ENCODE measurements around the gene TMEM132D. TPM values are rescaled to one million over a fixed set of nuclear protein-coding genes. Genes with fewer than 3 reads are reported as not detected.

TMEM132D gene
- total and polyA plus RNA-seq, 2 of the 8 experiments (the other 6 are each of a cell fraction or from before 2014, with no cell fraction given): 3.5 to 10.1 TPM

GRCh38 chr12:129615001-129615400 lies 288.8 kb downstream of the TMEM132D start:
- Histone ChIP-seq H2AFZ (ENCODE audit: low read length) (no peak overlapping the region), H2BK12ac (ENCODE audit: low read depth, low read length) (no peak overlapping the region), H3K4ac (replicated peaks; ENCODE audit: insufficient read length, low read depth, low read length) (no peak overlapping the region), H3K4me3 (ENCODE audit: extremely low read depth in 1 of 4, insufficient read depth in 2 of 4, low read depth in 3 of 4, low read length in 4 of 4) (no peak overlapping the region), H3K79me2 (ENCODE audit: control insufficient read depth in 1 of 2, insufficient read depth in 2 of 2, low read length in 2 of 2) (no peaks in the 10 kb centered on the region; a peak in 1 of 4 replicates), H4K8ac (ENCODE audit: extremely low read depth, insufficient read depth, low read length) (no peak overlapping the region), H4K20me1 (replicated peaks in 1 of 2; ENCODE audit: control insufficient read depth in 1 of 2, insufficient read depth in 2 of 2, low read length in 2 of 2) (no peaks in the 10 kb centered on the region), H2AK5ac (ENCODE audit: low read depth, low read length) (no peak overlapping the region), H3K4me2 (ENCODE audit: insufficient read depth in 1 of 2, low read depth in 2 of 2, low read length in 2 of 2) (no peak overlapping the region), H3K23ac (ENCODE audit: insufficient read length) (no peak overlapping the region), H3K27me3 (replicated peaks in 1 of 4; ENCODE audit: control insufficient read depth in 3 of 4, extremely low read depth in 1 of 4, insufficient read depth in 3 of 4, low read length in 3 of 4) (no peaks in the 10 kb centered on the region), H3K4me1 (replicated peaks in 1 of 4; ENCODE audit: control insufficient read depth in 3 of 4, insufficient read depth in 4 of 4, low read length in 3 of 4) (peaks cover 0 to 5% (median 0%) of the 10 kb centered on the region in 4 experiments; a peak in 1 of 7 replicates), H3K79me1 (ENCODE audit: low read depth, low read length) (no peaks in the 10 kb centered on the region), H2BK20ac (ENCODE audit: low read length) (no peak overlapping the region), H3K14ac (ENCODE audit: insufficient read length) (no peak overlapping the region), H2BK5ac (ENCODE audit: low read depth, low read length) (no peak overlapping the region), H4K91ac (replicated peaks; ENCODE audit: insufficient read length, low read length) (no peak overlapping the region), H3K56ac (replicated peaks; ENCODE audit: insufficient read length, low read depth, low read length) (no peak overlapping the region), H3K9ac (replicated peaks in 1 of 4; ENCODE audit: extremely low read depth in 1 of 4, low read depth in 3 of 4, low read length in 3 of 4) (no peak overlapping the region), H3K9me3 (ENCODE audit: insufficient read depth in 2 of 2, low read depth in 1 of 2, low read length in 1 of 2) (0 out of 4 replicates have a peak, but pooled peaks cover 0 to 3% of the 10 kb centered on the region in 2 experiments), H2BK15ac (ENCODE audit: low read length) (no peak overlapping the region), H3K27ac (ENCODE audit: low read depth, low read length) (no peak overlapping the region), H3K23me2 (ENCODE audit: low read depth, low read length) (no peaks in the 10 kb centered on the region), H2BK120ac (replicated peaks; ENCODE audit: low read depth, low read length) (no peak overlapping the region), H3K36me3 (ENCODE audit: control insufficient read depth in 2 of 4, insufficient read depth in 4 of 4, low read length in 3 of 4) (no peaks in the 10 kb centered on the region), H3K18ac (ENCODE audit: extremely low read depth, low read length) (no peak overlapping the region), H4K5ac (ENCODE audit: insufficient read length, low read depth, low read length) (no peak overlapping the region)
- FAIRE-seq (no peak), DNase-seq (ENCODE audit: low read depth in 1 of 2, low spot score in 2 of 2) (no peak)
- TF ChIP-seq CHD1 (IDR thresholded peaks at IDR 0.05; ENCODE audit: low read depth, low read length) (no peak), RAD21 (IDR thresholded peaks at IDR 0.05 in 1 of 2, conservative IDR thresholded peaks at IDR 0.05 in 1 of 2; ENCODE audit: low read depth in 2 of 2, low read length in 2 of 2) (no peak), KDM1A (IDR thresholded peaks at IDR 0.05; ENCODE audit: borderline replicate concordance, low read length) (no peak), CHD2 (IDR thresholded peaks at IDR 0.05; ENCODE audit: low read length) (no peak), NANOG (IDR thresholded peaks at IDR 0.05; ENCODE audit: insufficient read depth, low read depth, low read length, poor library complexity, severe bottlenecking) (no peak), CTBP2 (IDR thresholded peaks at IDR 0.05; ENCODE audit: borderline replicate concordance, insufficient read depth, insufficient read length, low read length) (no peak), SP4 (IDR thresholded peaks at IDR 0.05; ENCODE audit: low read length) (no peak), EP300 (IDR thresholded peaks at IDR 0.05; ENCODE audit: borderline replicate concordance in 1 of 2, low read depth in 2 of 2, low read length in 2 of 2) (no peak), HDAC6 (IDR thresholded peaks at IDR 0.05; ENCODE audit: low read depth, low read length) (no peak)
- ChIA-PET CTCF (ENCODE audit: partially characterized antibody) (interaction anchor here (0.6 to 1.1 kb wide), 4 partner anchors 9 to 607 kb away, joined by 3 to 5 read pairs (median 4); no protein-coding TSS in a partner anchor), POLR2A (ENCODE audit: partially characterized antibody) (interaction anchor here (0.7 kb wide), 1 partner anchor 31 kb away, joined by 3 read pairs; no protein-coding TSS in a partner anchor)
- WGBS, 2 experiments (ENCODE audit: extremely low coverage in 1 of 2, insufficient coverage in 1 of 2, insufficient read length in 1 of 2, insufficient replicate concordance in 2 of 2, low coverage in 1 of 2, low lambda C conversion rate in 2 of 2, missing lambda C conversion rate in 1 of 2): 90% methylated on average over 5 of the region's 5 CpGs; no CpG with 5 or more reads in 1 of the 2 experiments

Data from H1 (cell line).